H1 (cell line): ENCODE results near the gene COL26A1. TPM values are rescaled to one million over a fixed set of nuclear protein-coding genes. Genes with fewer than 3 reads are reported as not detected.

ENCODE experiments used
- CTCF ChIA-PET: fragments of 300-600 bp; sonication (Branson Sonifier 250); formaldehyde crosslinking; loops from one replicate; lab custom pipeline; 2021; ENCODE audit not compliant: partially characterized antibody; lab: Charles Lee
- POLR2A ChIA-PET: fragments of 300-600 bp; sonication (Branson Sonifier 250); formaldehyde crosslinking; loops from one replicate; lab custom pipeline; 2021; ENCODE audit warnings: inconsistent platforms; ENCODE audit not compliant: partially characterized antibody; lab: Charles Lee
- DNase-seq, 2 experiments: peaks; one replicate each; pipeline versions ENCODE4 v3.0.0 to v3.0.0-alpha.2; 2010 to 2022; ENCODE audit warnings: low spot score in 2 of 2, low read depth in 1 of 2, mixed read lengths in 1 of 2
- FAIRE-seq: peaks from 2 replicates; lab custom pipeline; 2011; peaks lifted over from hg19 to GRCh38; lab: Jason Lieb, UNC
- H2AFZ ChIP-seq: 2 replicates; pipeline ENCODE4 v1.8.1; 2012; ENCODE audit warnings: low read length, inconsistent platforms
- H2AK5ac ChIP-seq: 2 replicates; pipeline ENCODE4 v1.6.1; 2013; ENCODE audit warnings: low read depth, low read length
- H2BK120ac ChIP-seq: replicated peaks from 2 replicates; pipeline ENCODE3; 2013; ENCODE audit warnings: low read depth, low read length, inconsistent platforms
- H2BK12ac ChIP-seq: 2 replicates; pipeline ENCODE4 v1.6.1; 2013; ENCODE audit warnings: low read depth, low read length
- H2BK15ac ChIP-seq: 2 replicates; pipeline ENCODE4 v1.6.1; 2013; ENCODE audit warnings: low read length
- H2BK20ac ChIP-seq: 2 replicates; pipeline ENCODE4 v1.6.1; 2013; ENCODE audit warnings: low read length
- H2BK5ac ChIP-seq: 2 replicates; pipeline ENCODE4 v1.6.1; 2013; ENCODE audit warnings: low read depth, low read length
- H3K14ac ChIP-seq: 2 replicates; pipeline ENCODE4 v1.6.1; 2013; ENCODE audit warnings: inconsistent platforms; ENCODE audit not compliant: insufficient read length
- H3K18ac ChIP-seq: 2 replicates; pipeline ENCODE4 v1.6.1; 2013; ENCODE audit warnings: low read length; ENCODE audit errors: extremely low read depth
- H3K23ac ChIP-seq: 2 replicates; pipeline ENCODE4 v1.6.1; 2013; ENCODE audit warnings: inconsistent platforms; ENCODE audit not compliant: insufficient read length
- H3K23me2 ChIP-seq: 2 replicates; pipeline ENCODE4 v1.6.1; 2013; ENCODE audit warnings: low read depth, low read length
- H3K27ac ChIP-seq: 2 replicates; pipeline ENCODE4 v1.6.1; 2011; ENCODE audit warnings: low read depth, low read length, inconsistent platforms
- H3K27me3 ChIP-seq, 4 experiments: replicated peaks in 1 of 4; 1 replicate in 1 of 4; 2 replicates in 3 of 4; pipeline versions ENCODE4 v1.6.1 to v1.8.1; 2011 to 2013; ENCODE audit warnings: low read length in 3 of 4, mild to moderate bottlenecking in 3 of 4, inconsistent platforms in 2 of 4, mixed read lengths in 2 of 4, moderate library complexity in 1 of 4; ENCODE audit not compliant: control insufficient read depth in 3 of 4, insufficient read depth in 3 of 4; ENCODE audit errors: extremely low read depth in 1 of 4
- H3K36me3 ChIP-seq, 4 experiments: 2 replicates each; pipeline versions ENCODE4 v1.6.1 to v1.8.1; 2011 to 2013; ENCODE audit warnings: mild to moderate bottlenecking in 4 of 4, low read length in 3 of 4, moderate library complexity in 2 of 4, control low read depth in 1 of 4, inconsistent platforms in 1 of 4; ENCODE audit not compliant: insufficient read depth in 4 of 4, control insufficient read depth in 2 of 4
- H3K4ac ChIP-seq: replicated peaks from 2 replicates; pipeline ENCODE3; 2013; ENCODE audit warnings: low read length, low read depth, mixed read lengths, inconsistent platforms; ENCODE audit not compliant: insufficient read length
- H3K4me1 ChIP-seq, 4 experiments: replicated peaks in 1 of 4; 1 replicate in 1 of 4; 2 replicates in 3 of 4; pipeline versions ENCODE4 v1.6.1 to v1.8.1; 2011 to 2013; ENCODE audit warnings: low read length in 3 of 4, inconsistent platforms in 2 of 4, mixed read lengths in 1 of 4; ENCODE audit not compliant: insufficient read depth in 4 of 4, control insufficient read depth in 3 of 4
- H3K4me2 ChIP-seq, 2 experiments: 2 replicates each; pipeline versions ENCODE4 v1.6.1 to v1.8.1; 2011 to 2013; ENCODE audit warnings: low read depth in 2 of 2, low read length in 2 of 2, control low read depth in 1 of 2, inconsistent platforms in 1 of 2, mild to moderate bottlenecking in 1 of 2; ENCODE audit not compliant: insufficient read depth in 1 of 2
- H3K4me3 ChIP-seq, 4 experiments: fragments of 200-600, 300-600 bp in 1 of 4; sonication (generic), shearing (Covaris generic), sonication (Bioruptor Twin) in 1 of 4; 2 replicates each; pipeline versions ENCODE4 v1.5.1 to v1.8.1; 2011 to 2016; ENCODE audit warnings: low read length in 4 of 4, low read depth in 3 of 4, control low read depth in 2 of 4, inconsistent platforms in 2 of 4, mild to moderate bottlenecking in 2 of 4, mixed read lengths in 1 of 4, moderate library complexity in 1 of 4; ENCODE audit not compliant: insufficient read depth in 2 of 4; ENCODE audit errors: extremely low read depth in 1 of 4
- H3K56ac ChIP-seq: replicated peaks from 2 replicates; pipeline ENCODE3; 2013; ENCODE audit warnings: low read depth, mild to moderate bottlenecking, mixed read lengths, low read length, inconsistent platforms; ENCODE audit not compliant: insufficient read length
- H3K79me1 ChIP-seq: 2 replicates; pipeline ENCODE4 v1.6.1; 2013; ENCODE audit warnings: low read depth, low read length, control low read depth
- H3K79me2 ChIP-seq, 2 experiments: 2 replicates each; pipeline versions ENCODE4 v1.6.1 to v1.8.1; 2012 to 2013; ENCODE audit warnings: low read length in 2 of 2, mild to moderate bottlenecking in 2 of 2, inconsistent platforms in 1 of 2; ENCODE audit not compliant: insufficient read depth in 2 of 2, control insufficient read depth in 1 of 2
- H3K9ac ChIP-seq, 4 experiments: replicated peaks in 1 of 4; 1 replicate in 1 of 4; 2 replicates in 3 of 4; pipeline versions ENCODE4 v1.6.1 to v1.8.1; 2011 to 2013; ENCODE audit warnings: low read depth in 3 of 4, low read length in 3 of 4, control low read depth in 2 of 4, mild to moderate bottlenecking in 2 of 4, moderate library complexity in 2 of 4, inconsistent platforms in 1 of 4; ENCODE audit errors: extremely low read depth in 1 of 4
- H3K9me3 ChIP-seq, 2 experiments: 2 replicates each; pipeline versions ENCODE4 v1.6.1 to v1.8.1; 2012 to 2013; ENCODE audit warnings: mild to moderate bottlenecking in 2 of 2, moderate library complexity in 2 of 2, control low read depth in 1 of 2, inconsistent platforms in 1 of 2, low read depth in 1 of 2, low read length in 1 of 2, mixed read lengths in 1 of 2; ENCODE audit not compliant: insufficient read depth in 2 of 2
- H4K20me1 ChIP-seq, 2 experiments: replicated peaks in 1 of 2; 2 replicates each; pipeline versions ENCODE3 to v1.8.1; 2011 to 2013; ENCODE audit warnings: inconsistent platforms in 2 of 2, low read length in 2 of 2, mild to moderate bottlenecking in 1 of 2; ENCODE audit not compliant: insufficient read depth in 2 of 2, control insufficient read depth in 1 of 2
- H4K5ac ChIP-seq: 2 replicates; pipeline ENCODE4 v1.6.1; 2013; ENCODE audit warnings: low read length, low read depth, mixed read lengths, inconsistent platforms; ENCODE audit not compliant: insufficient read length
- H4K8ac ChIP-seq: 2 replicates; pipeline ENCODE4 v1.8.0; 2013; ENCODE audit warnings: mild to moderate bottlenecking, moderate library complexity, low read length, inconsistent platforms; ENCODE audit not compliant: insufficient read depth; ENCODE audit errors: extremely low read depth
- H4K91ac ChIP-seq: replicated peaks from 2 replicates; pipeline ENCODE3; 2013; ENCODE audit warnings: low read length, mixed read lengths, inconsistent platforms; ENCODE audit not compliant: insufficient read length
- CHD2 ChIP-seq: IDR thresholded peaks from 2 replicates; pipeline ENCODE4 v1.6.1; 2012; ENCODE audit warnings: low read length, improper control_type of control experiment
- FOSL1 ChIP-seq: IDR thresholded peaks from 2 replicates; pipeline ENCODE4 v1.6.1; 2011; ENCODE audit warnings: mild to moderate bottlenecking, low read depth, low read length, moderate library complexity; ENCODE audit not compliant: insufficient read depth
- RAD21 ChIP-seq, 2 experiments: IDR thresholded peaks in 1 of 2; conservative IDR thresholded peaks in 1 of 2; 2 replicates each; pipeline ENCODE4 v1.6.1; 2011; ENCODE audit warnings: low read depth in 2 of 2, low read length in 2 of 2, improper control_type of control experiment in 1 of 2, inconsistent platforms in 1 of 2, mild to moderate bottlenecking in 1 of 2, moderate library complexity in 1 of 2
- TBP ChIP-seq: IDR thresholded peaks from 2 replicates; pipeline ENCODE4 v1.6.1; 2011; ENCODE audit warnings: low read depth, low read length, improper control_type of control experiment
- WGBS, 2 experiments: shearing (Covaris generic) in 1 of 2; methylation state at CpG; one replicate each; pipeline versions ENCODE4 v1.1.6 to v1.1.7; 2013 to 2015; ENCODE audit warnings: low lambda C conversion rate in 2 of 2, mixed read lengths in 2 of 2, inconsistent platforms in 1 of 2, low coverage in 1 of 2, missing lambda C conversion rate in 1 of 2; ENCODE audit not compliant: insufficient replicate concordance in 2 of 2, insufficient coverage in 1 of 2, insufficient read length in 1 of 2; ENCODE audit errors: extremely low coverage in 1 of 2, missing lambda C conversion rate in 1 of 2; 5-methylcytosine and 5-hydroxymethylcytosine counted together
- polyA plus RNA-seq, 7 experiments: library from polyadenylated mRNA; depleted of rRNA in 3 of 7; stranded (reverse) in 5 of 7; unstranded in 2 of 7; fragments of >200 nt in 5 of 7; fragments of 200-250 nt in 2 of 7; gene quantifications; 1 replicate in 5 of 7; 2 replicates in 1 of 7; 4 replicates in 1 of 7; pipeline versions ENCODE4 v1.2.1 to v1.2.3, GENCODE V29; 2011 to 2013; ENCODE audit warnings: missing spikeins in 2 of 7, mixed read lengths in 2 of 7
- total RNA-seq: library from RNA; stranded (reverse); fragmentation: NEBNext Ultra II Directional; extraction: Animal tissue kit (Norgen Biotek cat#: 25700); gene quantifications from 2 replicates; pipeline ENCODE4 v1.2.1, GENCODE V29; 2021
- TF ChIP-seq, protein P1 (sequence below), 3 experiments: IDR thresholded peaks; 1 replicate in 2 of 3; 2 replicates in 1 of 3; pipeline versions ENCODE4 v1.5.1 to v1.6.1; 2011; ENCODE audit warnings: low read length in 3 of 3, mild to moderate bottlenecking in 3 of 3, inconsistent platforms in 2 of 3, low read depth in 1 of 3, moderate library complexity in 1 of 3; ENCODE audit not compliant: insufficient read depth in 1 of 3; ENCODE audit errors: control extremely low read depth in 1 of 3

The COL26A1 gene
- total and polyA plus RNA-seq, 2 of the 8 experiments (the other 6 are each of a cell fraction or from before 2014, with no cell fraction given): 51.1 to 68.8 TPM

DNA sequence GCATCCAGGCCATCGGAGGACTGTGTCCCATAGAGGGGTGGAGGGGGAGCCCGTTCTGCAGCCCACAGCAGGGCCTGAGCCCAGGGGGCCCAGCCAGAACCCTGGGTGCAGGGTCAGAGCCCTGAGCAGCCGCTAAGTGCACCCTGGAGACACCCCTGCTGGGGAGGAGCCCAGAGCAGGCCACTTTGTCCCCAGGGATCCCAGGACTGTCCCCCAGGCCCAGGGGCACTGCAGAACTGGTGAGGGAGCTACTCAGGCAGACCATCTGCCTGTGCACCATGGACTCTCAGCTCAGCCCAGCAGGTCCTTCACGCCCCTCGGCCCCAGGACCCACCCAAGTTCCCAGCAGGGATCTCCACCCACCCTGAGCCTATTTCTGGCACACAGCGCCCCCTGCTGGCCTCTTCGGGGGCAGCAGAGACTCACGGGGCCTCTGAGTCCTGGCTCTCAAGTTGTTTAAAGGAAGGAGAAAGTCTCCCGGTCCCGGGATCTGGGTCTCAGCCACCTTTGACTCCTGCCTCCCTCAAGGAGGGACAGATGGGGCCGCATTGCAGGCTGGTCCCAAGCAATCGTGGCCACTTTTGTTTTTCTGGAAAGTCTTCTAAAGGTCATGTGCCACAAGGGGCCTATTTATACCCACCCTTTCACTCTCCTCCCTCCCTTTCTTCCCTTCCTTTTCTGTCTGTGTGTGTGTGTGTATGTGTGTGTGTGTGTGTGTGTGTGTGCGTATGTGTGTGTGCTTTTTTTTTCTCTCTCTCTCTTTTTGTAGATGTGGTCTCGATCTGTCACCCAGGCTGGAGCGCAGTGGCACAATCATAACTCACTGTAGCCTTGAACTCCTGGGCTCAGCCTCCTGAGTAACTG, 176.2 kb downstream of the COL26A1 start:
- Histone ChIP-seq H2BK20ac (no peak overlapping the region), H3K4me1 (peaks cover 0 to 2% (median under 1%) of the 10 kb centered on the region in 4 experiments; a peak in 3 of 7 replicates), H3K4me2 (no peak overlapping the region), H3K27ac (no peak overlapping the region), H2AFZ (no peak overlapping the region), H4K8ac (no peak overlapping the region; the same call in 1 of the 2 replicates), H3K9me3 (no peaks in the 10 kb centered on the region), H4K5ac (no peak overlapping the region), H2BK5ac (no peak overlapping the region), H3K27me3 (no peaks in the 10 kb centered on the region), H3K14ac (no peak overlapping the region), H3K36me3 (no peaks in the 10 kb centered on the region), H3K23ac (no peak overlapping the region)
- FAIRE-seq: no peak
- WGBS, 2 experiments: 43% methylated on average over 13 of the region's 15 CpGs; no CpG with 5 or more reads in 1 of the 2 experiments
- TF ChIP-seq FOSL1: no peak
- peak; percentile 50; the same call in 1 of the 2 replicates for TF ChIP-seq TBP
- TF ChIP-seq RAD21 (IDR thresholded peaks at IDR 0.05 in 1 of 2, conservative IDR thresholded peaks at IDR 0.05 in 1 of 2; ENCODE audit: low read depth in 2 of 2, low read length in 2 of 2): peak; percentile 61 to 78
- TF ChIP-seq CHD2: no peak
- TF ChIP-seq, protein P1, sequence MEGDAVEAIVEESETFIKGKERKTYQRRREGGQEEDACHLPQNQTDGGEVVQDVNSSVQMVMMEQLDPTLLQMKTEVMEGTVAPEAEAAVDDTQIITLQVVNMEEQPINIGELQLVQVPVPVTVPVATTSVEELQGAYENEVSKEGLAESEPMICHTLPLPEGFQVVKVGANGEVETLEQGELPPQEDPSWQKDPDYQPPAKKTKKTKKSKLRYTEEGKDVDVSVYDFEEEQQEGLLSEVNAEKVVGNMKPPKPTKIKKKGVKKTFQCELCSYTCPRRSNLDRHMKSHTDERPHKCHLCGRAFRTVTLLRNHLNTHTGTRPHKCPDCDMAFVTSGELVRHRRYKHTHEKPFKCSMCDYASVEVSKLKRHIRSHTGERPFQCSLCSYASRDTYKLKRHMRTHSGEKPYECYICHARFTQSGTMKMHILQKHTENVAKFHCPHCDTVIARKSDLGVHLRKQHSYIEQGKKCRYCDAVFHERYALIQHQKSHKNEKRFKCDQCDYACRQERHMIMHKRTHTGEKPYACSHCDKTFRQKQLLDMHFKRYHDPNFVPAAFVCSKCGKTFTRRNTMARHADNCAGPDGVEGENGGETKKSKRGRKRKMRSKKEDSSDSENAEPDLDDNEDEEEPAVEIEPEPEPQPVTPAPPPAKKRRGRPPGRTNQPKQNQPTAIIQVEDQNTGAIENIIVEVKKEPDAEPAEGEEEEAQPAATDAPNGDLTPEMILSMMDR (IDR thresholded peaks at IDR 0.05; ENCODE audit: control extremely low read depth in 1 of 3, insufficient read depth in 1 of 3, low read depth in 1 of 3, low read length in 3 of 3): peak; percentile 82 to 84 (median 84)
- TF ChIP-seq, all 59 proteins: peak for 3
- peaks cover 0 to 5% of the 10 kb centered on the region in 2 experiments for H4K20me1 ChIP-seq
- H3K9ac ChIP-seq: no peak overlapping the region
- no peak overlapping the region for H2AK5ac ChIP-seq
- peak; percentile 21 to 92 for DNase-seq
- POLR2A ChIA-PET: interaction anchor here (0.6 to 1.6 kb wide), 3 partner anchors 22 to 259 kb away, joined by 3 to 5 read pairs (median 3); no protein-coding TSS in a partner anchor
- H3K79me2 ChIP-seq: no peaks in the 10 kb centered on the region
- no peak overlapping the region for H3K18ac ChIP-seq
- H3K4me3 ChIP-seq: no peak overlapping the region
- H2BK15ac ChIP-seq: no peak overlapping the region
- H3K56ac ChIP-seq: no peak overlapping the region
- H3K79me1 ChIP-seq: 0 out of 2 replicates have a peak, but pooled peaks cover 4% of the 10 kb centered on the region
- peak overlapping the region; percentile 4 for H3K4ac ChIP-seq
- H3K23me2 ChIP-seq: no peaks in the 10 kb centered on the region; the same call in 1 of the 2 replicates
- H4K91ac ChIP-seq: no peak overlapping the region
- no peak overlapping the region for H2BK120ac ChIP-seq
- no peak overlapping the region for H2BK12ac ChIP-seq
- CTCF ChIA-PET: interaction anchor here (0.5 to 1.9 kb wide), 18 partner anchors 9 to 284 kb away, joined by 3 to 11 read pairs (median 4); no protein-coding TSS in a partner anchor
